HCT116 (cell line): ENCODE results near the gene FBN1. TPM values are rescaled to one million over a fixed set of nuclear protein-coding genes. Genes with fewer than 3 reads are reported as not detected.

Experiments used
- ATAC-seq: fragments of 200-7000 bp; cut with Tn5 transposase; 2 replicates; pipeline ENCODE4 v1.9.1; 2020; ENCODE audit warnings: mild to moderate bottlenecking, moderate library complexity
- BruUV-seq: library from RNA; stranded (reverse); fragments of 400-500 nt; replicated peaks from 2 replicates; lab custom pipeline; 2021; lab: Mats Ljungman, UMichigan
- CTCF ChIA-PET: fragments of 300-600 bp; sonication (Branson Sonifier 250); formaldehyde crosslinking; loops from one replicate; lab custom pipeline; 2021; ENCODE audit warnings: antibody characterized with exemption; lab: Charles Lee
- POLR2A ChIA-PET: fragments of 300-600, 350-600 bp; sonication (Branson Sonifier 250); formaldehyde crosslinking; loops from one replicate; lab custom pipeline; 2021; ENCODE audit warnings: antibody characterized with exemption; lab: Charles Lee
- RAD21 ChIA-PET, 2 experiments: fragments of 300-600 bp; sonication (Branson Sonifier 250); formaldehyde crosslinking; loops; one replicate each; lab custom pipeline; 2023; ENCODE audit warnings: low total read pairs in 2 of 2; ENCODE audit not compliant: uncharacterized antibody in 2 of 2, unreplicated experiment in 2 of 2, low non-redundant PET in 1 of 2; lab: Charles Lee
- DNase-seq: peaks from one replicate; pipeline ENCODE4 v3.0.0-alpha.2; 2010; ENCODE audit warnings: low read depth, low spot score
- H2AFZ ChIP-seq: fragments of 200-600 bp; shearing (Covaris generic), sonication (generic); 2 replicates; pipeline ENCODE4 v1.6.1; 2017; ENCODE audit warnings: low read depth, mixed run types, mixed read lengths, antibody characterized with exemption, low read length; ENCODE audit not compliant: poor library complexity, severe bottlenecking
- H3K27ac ChIP-seq: 2 replicates; pipeline ENCODE4 v1.5.1; 2012; ENCODE audit warnings: low read depth, low read length
- H3K27me3 ChIP-seq: fragments of 200-600 bp; sonication (generic); 2 replicates; pipeline ENCODE4 v1.6.1; 2016; ENCODE audit warnings: mixed run types, low read length, mixed read lengths; ENCODE audit not compliant: insufficient read depth
- H3K36me3 ChIP-seq, 2 experiments: fragments of 200-500 bp in 1 of 2; fragments of 200-600 bp in 1 of 2; sonication (Bioruptor generic) in 1 of 2; sonication (generic) in 1 of 2; 2 replicates each; pipeline versions ENCODE4 v1.5.1 to v1.6.1; 2014 to 2016; ENCODE audit warnings: low read length in 2 of 2, inconsistent platforms in 1 of 2, mixed read lengths in 1 of 2, mixed run types in 1 of 2; ENCODE audit not compliant: insufficient read depth in 2 of 2, control insufficient read depth in 1 of 2
- H3K4me1 ChIP-seq, 2 experiments: fragments of 200-600 bp in 1 of 2; sonication (generic) in 1 of 2; 2 replicates each; pipeline versions ENCODE4 v1.5.1 to v1.6.1; 2012 to 2017; ENCODE audit warnings: low read length in 2 of 2, inconsistent platforms in 1 of 2, mild to moderate bottlenecking in 1 of 2, mixed read lengths in 1 of 2, mixed run types in 1 of 2, moderate library complexity in 1 of 2; ENCODE audit not compliant: insufficient read depth in 2 of 2, control insufficient read depth in 1 of 2
- H3K4me2 ChIP-seq: fragments of 200-600 bp; sonication (generic); 2 replicates; pipeline ENCODE4 v1.6.1; 2017; ENCODE audit warnings: mixed run types, low read length, mixed read lengths
- H3K4me3 ChIP-seq, 2 experiments: fragments of 200-600 bp in 1 of 2; sonication (generic) in 1 of 2; replicated peaks in 1 of 2; 2 replicates each; pipeline ENCODE4 v1.5.1; 2011 to 2016; ENCODE audit warnings: low read length in 2 of 2, control low read depth in 1 of 2, low read depth in 1 of 2, mild to moderate bottlenecking in 1 of 2, mixed read lengths in 1 of 2, mixed run types in 1 of 2
- H3K79me2 ChIP-seq: fragments of 200-600 bp; sonication (generic); 2 replicates; pipeline ENCODE4 v1.6.1; 2017; ENCODE audit warnings: mild to moderate bottlenecking, mixed run types, low read length, moderate library complexity, mixed read lengths; ENCODE audit not compliant: insufficient read depth
- H3K9ac ChIP-seq: fragments of 200-600 bp; sonication (generic); 2 replicates; pipeline ENCODE4 v1.6.1; 2016; ENCODE audit warnings: low read length, mixed read lengths
- H3K9me2 ChIP-seq: fragments of 200-600 bp; sonication (generic), shearing (Covaris generic); 2 replicates; pipeline ENCODE4 v1.6.1; 2017; ENCODE audit warnings: mixed run types, mild to moderate bottlenecking, moderate library complexity; ENCODE audit not compliant: insufficient read depth
- H3K9me3 ChIP-seq, 2 experiments: fragments of 200-500 bp in 1 of 2; fragments of 200-600 bp in 1 of 2; sonication (Bioruptor generic) in 1 of 2; sonication (generic) in 1 of 2; 2 replicates each; pipeline ENCODE4 v1.6.1; 2014 to 2017; ENCODE audit warnings: low read length in 2 of 2, mixed read lengths in 2 of 2, inconsistent platforms in 1 of 2, low read depth in 1 of 2, mild to moderate bottlenecking in 1 of 2, mixed run types in 1 of 2, moderate library complexity in 1 of 2; ENCODE audit not compliant: control insufficient read depth in 1 of 2, insufficient read depth in 1 of 2
- H4K20me1 ChIP-seq: fragments of 200-600 bp; sonication (generic), shearing (Covaris generic); 2 replicates; pipeline ENCODE4 v1.6.1; 2017; ENCODE audit warnings: mixed run types, mild to moderate bottlenecking, moderate library complexity; ENCODE audit not compliant: insufficient read depth
- CBX3 ChIP-seq: IDR thresholded peaks from 2 replicates; pipeline ENCODE4 v1.6.1; 2012; ENCODE audit warnings: low read depth
- EGR1 ChIP-seq: IDR thresholded peaks from 2 replicates; pipeline ENCODE4 v1.6.1; 2012; ENCODE audit warnings: low read depth
- EZH2 ChIP-seq: fragments of 200-600 bp; sonication (generic); IDR thresholded peaks from 2 replicates; pipeline ENCODE4 v1.6.1; 2017; ENCODE audit warnings: antibody characterized with exemption, mixed run types
- POLR2AphosphoS5 ChIP-seq: IDR thresholded peaks from 2 replicates; pipeline ENCODE4 v1.6.1; 2011; ENCODE audit warnings: mild to moderate bottlenecking, low read depth, low read length, moderate library complexity
- RAD21 ChIP-seq: IDR thresholded peaks from 2 replicates; pipeline ENCODE4 v1.6.1; 2012; ENCODE audit warnings: low read depth, mild to moderate bottlenecking
- SIN3A ChIP-seq: IDR thresholded peaks from 2 replicates; pipeline ENCODE4 v1.6.1; 2012; ENCODE audit warnings: low read depth
- SP1 ChIP-seq: IDR thresholded peaks from 2 replicates; pipeline ENCODE4 v1.6.1; 2012; ENCODE audit warnings: low read depth
- ZFX ChIP-seq: fragments of 450-650 bp; IDR thresholded peaks from 2 replicates; pipeline ENCODE4 v1.6.1; 2017
- intact Hi-C: fragments of 100-400 bp; cut with micrococcal nuclease; formaldehyde crosslinking; loops from 2 replicates; pipeline ENCODE4 v1.10.0; 2022
- total RNA-seq: library from RNA; stranded (reverse); gene quantifications from one replicate; pipeline ENCODE4 v1.2.1, GENCODE V29; 2021; ENCODE audit not compliant: unreplicated experiment
- TF ChIP-seq, protein P1 (sequence below), 3 experiments: fragments of 200-600 bp in 1 of 3; sonication (generic) in 1 of 3; IDR thresholded peaks in 2 of 3; conservative IDR thresholded peaks in 1 of 3; 2 replicates each; pipeline ENCODE4 v1.5.1; 2012 to 2017; ENCODE audit warnings: low read depth in 2 of 3, low read length in 2 of 3, antibody characterized with exemption in 1 of 3, borderline replicate concordance in 1 of 3, control low read depth in 1 of 3, mild to moderate bottlenecking in 1 of 3, mixed read lengths in 1 of 3, mixed run types in 1 of 3, moderate library complexity in 1 of 3; ENCODE audit not compliant: insufficient read depth in 1 of 3
- TF ChIP-seq, protein P2 (sequence below): IDR thresholded peaks from 2 replicates; pipeline ENCODE4 v1.6.1; 2012
- TF ChIP-seq, protein P3 (sequence below): IDR thresholded peaks from 2 replicates; pipeline ENCODE4 v1.6.1; 2012
- TF ChIP-seq, protein P4 (sequence below): IDR thresholded peaks from 2 replicates; pipeline ENCODE4 v1.6.1; 2011; ENCODE audit warnings: mild to moderate bottlenecking, low read length, moderate library complexity; ENCODE audit not compliant: insufficient replicate concordance; ENCODE audit errors: extremely low read depth

FBN1 gene
- total RNA-seq, 1 experiment from 2014 or later = 1.7 TPM

DNA sequence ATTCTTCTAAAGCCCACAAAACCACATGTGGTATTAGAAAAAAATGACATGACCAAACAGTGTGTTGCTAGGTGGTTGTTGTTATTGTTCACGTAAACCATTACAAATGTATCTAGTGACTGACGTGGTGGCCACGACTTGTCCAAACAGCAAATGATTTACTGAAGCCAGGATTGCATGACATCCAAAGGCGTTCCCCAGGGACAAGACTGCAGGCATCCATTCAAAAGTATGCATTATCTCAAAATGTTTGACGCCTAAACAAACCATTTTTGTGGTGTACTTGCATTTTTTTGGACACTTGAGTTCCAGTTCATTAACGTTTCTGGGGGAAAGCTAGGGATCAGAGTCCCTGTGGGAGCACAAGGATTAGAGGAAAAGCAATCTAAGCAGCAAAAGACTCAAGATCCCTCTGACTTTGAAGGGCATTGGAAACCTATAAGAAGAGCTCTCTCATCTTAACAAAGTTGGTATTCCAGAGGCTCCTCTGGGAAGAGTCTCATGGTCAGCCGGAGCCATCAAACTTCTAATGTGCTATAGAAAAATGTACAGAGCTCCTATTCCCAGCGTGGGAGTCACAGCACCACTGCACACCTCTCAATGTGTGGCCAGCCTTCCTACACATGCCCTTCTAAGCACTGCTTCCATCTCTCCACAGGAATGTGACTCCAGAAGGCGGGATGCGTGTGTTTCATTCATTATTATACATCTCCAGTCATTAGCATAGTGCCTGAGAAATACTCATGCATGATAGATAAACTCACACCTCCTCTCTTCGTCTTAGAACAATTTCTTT is 62.9 kb downstream of the FBN1 start:
- Histone ChIP-seq H3K27ac (no peak overlapping the region), H3K36me3 (no peaks in the 10 kb centered on the region), H3K4me2 (no peak overlapping the region), H3K9me2 (no peaks in the 10 kb centered on the region), H3K9ac (no peak overlapping the region), H3K4me3 (no peak overlapping the region), H2AFZ (no peak overlapping the region), H3K4me1 (no peaks in the 10 kb centered on the region), H3K79me2 (no peaks in the 10 kb centered on the region), H3K9me3 (no peaks in the 10 kb centered on the region), H4K20me1 (no peaks in the 10 kb centered on the region), H3K27me3 (no peaks in the 10 kb centered on the region)
- TF ChIP-seq SP1 = no peak
- no peak for TF ChIP-seq SIN3A
- TF ChIP-seq, protein P1, sequence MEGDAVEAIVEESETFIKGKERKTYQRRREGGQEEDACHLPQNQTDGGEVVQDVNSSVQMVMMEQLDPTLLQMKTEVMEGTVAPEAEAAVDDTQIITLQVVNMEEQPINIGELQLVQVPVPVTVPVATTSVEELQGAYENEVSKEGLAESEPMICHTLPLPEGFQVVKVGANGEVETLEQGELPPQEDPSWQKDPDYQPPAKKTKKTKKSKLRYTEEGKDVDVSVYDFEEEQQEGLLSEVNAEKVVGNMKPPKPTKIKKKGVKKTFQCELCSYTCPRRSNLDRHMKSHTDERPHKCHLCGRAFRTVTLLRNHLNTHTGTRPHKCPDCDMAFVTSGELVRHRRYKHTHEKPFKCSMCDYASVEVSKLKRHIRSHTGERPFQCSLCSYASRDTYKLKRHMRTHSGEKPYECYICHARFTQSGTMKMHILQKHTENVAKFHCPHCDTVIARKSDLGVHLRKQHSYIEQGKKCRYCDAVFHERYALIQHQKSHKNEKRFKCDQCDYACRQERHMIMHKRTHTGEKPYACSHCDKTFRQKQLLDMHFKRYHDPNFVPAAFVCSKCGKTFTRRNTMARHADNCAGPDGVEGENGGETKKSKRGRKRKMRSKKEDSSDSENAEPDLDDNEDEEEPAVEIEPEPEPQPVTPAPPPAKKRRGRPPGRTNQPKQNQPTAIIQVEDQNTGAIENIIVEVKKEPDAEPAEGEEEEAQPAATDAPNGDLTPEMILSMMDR (IDR thresholded peaks at IDR 0.05 in 2 of 3, conservative IDR thresholded peaks at IDR 0.05 in 1 of 3; ENCODE audit: borderline replicate concordance in 1 of 3, insufficient read depth in 1 of 3, low read depth in 2 of 3, low read length in 2 of 3) = no peak
- DNase-seq (no peak), ATAC-seq (no peak)
- ChIA-PET CTCF (no interaction called here), RAD21 (no interaction called here), POLR2A (no interaction called here)
- BruUV-seq = no TSS peak
- intact Hi-C loops = no loop called here

DNA sequence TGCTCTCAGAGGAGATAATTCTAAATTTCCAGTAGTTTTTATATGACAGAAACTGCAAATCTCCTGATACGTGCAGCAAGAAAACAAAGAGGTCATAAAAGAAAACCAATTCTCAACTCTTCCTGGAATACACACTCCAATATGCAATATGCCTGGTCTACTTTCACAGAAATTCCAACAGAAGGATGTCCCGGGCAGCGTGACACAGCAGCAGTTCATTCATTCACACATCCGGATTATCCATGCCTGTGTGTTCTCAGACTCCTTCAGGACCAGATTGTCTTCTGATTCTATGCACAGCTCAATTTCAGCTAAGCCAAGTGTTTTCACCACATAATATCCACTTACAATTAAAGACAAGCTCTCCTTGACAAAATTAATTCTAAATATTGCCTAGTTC is 64.3 kb downstream of the FBN1 start:
- Histone ChIP-seq H3K9me2 (no peaks in the 10 kb centered on the region), H3K4me1 (no peaks in the 10 kb centered on the region), H3K4me2 (no peak overlapping the region), H3K27me3 (no peaks in the 10 kb centered on the region), H3K36me3 (no peaks in the 10 kb centered on the region), H3K4me3 (no peak overlapping the region), H3K79me2 (no peaks in the 10 kb centered on the region), H4K20me1 (no peaks in the 10 kb centered on the region), H3K9me3 (no peaks in the 10 kb centered on the region), H3K9ac (no peak overlapping the region), H2AFZ (no peak overlapping the region), H3K27ac (no peak overlapping the region)
- CTCF ChIA-PET = no interaction called here
- POLR2A ChIA-PET = no interaction called here
- no TSS peak for BruUV-seq
- TF ChIP-seq SIN3A (no peak), CBX3 (no peak), ZFX (no peak), EZH2 (no peak), POLR2AphosphoS5 (no peak), EGR1 (no peak), RAD21 (no peak)
- TF ChIP-seq, protein P2, sequence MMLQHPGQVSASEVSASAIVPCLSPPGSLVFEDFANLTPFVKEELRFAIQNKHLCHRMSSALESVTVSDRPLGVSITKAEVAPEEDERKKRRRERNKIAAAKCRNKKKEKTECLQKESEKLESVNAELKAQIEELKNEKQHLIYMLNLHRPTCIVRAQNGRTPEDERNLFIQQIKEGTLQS = no peak
- TF ChIP-seq, protein P3, sequence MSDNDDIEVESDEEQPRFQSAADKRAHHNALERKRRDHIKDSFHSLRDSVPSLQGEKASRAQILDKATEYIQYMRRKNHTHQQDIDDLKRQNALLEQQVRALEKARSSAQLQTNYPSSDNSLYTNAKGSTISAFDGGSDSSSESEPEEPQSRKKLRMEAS = no peak
- TF ChIP-seq, protein P1 (IDR thresholded peaks at IDR 0.05 in 2 of 3, conservative IDR thresholded peaks at IDR 0.05 in 1 of 3; ENCODE audit: borderline replicate concordance in 1 of 3, insufficient read depth in 1 of 3, low read depth in 2 of 3, low read length in 2 of 3) = no peak
- TF ChIP-seq, protein P4, sequence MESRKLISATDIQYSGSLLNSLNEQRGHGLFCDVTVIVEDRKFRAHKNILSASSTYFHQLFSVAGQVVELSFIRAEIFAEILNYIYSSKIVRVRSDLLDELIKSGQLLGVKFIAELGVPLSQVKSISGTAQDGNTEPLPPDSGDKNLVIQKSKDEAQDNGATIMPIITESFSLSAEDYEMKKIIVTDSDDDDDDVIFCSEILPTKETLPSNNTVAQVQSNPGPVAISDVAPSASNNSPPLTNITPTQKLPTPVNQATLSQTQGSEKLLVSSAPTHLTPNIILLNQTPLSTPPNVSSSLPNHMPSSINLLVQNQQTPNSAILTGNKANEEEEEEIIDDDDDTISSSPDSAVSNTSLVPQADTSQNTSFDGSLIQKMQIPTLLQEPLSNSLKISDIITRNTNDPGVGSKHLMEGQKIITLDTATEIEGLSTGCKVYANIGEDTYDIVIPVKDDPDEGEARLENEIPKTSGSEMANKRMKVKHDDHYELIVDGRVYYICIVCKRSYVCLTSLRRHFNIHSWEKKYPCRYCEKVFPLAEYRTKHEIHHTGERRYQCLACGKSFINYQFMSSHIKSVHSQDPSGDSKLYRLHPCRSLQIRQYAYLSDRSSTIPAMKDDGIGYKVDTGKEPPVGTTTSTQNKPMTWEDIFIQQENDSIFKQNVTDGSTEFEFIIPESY = no peak
- DNase-seq (no peak), ATAC-seq (no peak)
- intact Hi-C loops = no loop called here
- RAD21 ChIA-PET = no interaction called here
